Progenitor cell of endocrine pancreas (in vitro differentiated cells): ENCODE measurements around the gene C20orf96. TPM values are rescaled to one million over a fixed set of nuclear protein-coding genes. Genes with fewer than 3 reads are reported as not detected.

ENCODE experiments used
- DNase-seq: peaks from one replicate; pipeline ENCODE4 v3.0.0; 2021; ENCODE audit warnings: low spot score; ENCODE audit not compliant: unreplicated experiment
- H3K27ac Mint-ChIP-seq: 2 replicates; pipeline ENCODE4 v1.8.0; 2021; ENCODE audit warnings: mild to moderate bottlenecking, moderate library complexity, mixed read lengths
- H3K27me3 Mint-ChIP-seq: 2 replicates; pipeline ENCODE4 v1.8.0; 2021; ENCODE audit warnings: mixed read lengths
- H3K36me3 Mint-ChIP-seq: 2 replicates; pipeline ENCODE4 v1.8.0; 2022; ENCODE audit warnings: mixed read lengths; ENCODE audit not compliant: insufficient read depth
- H3K4me1 Mint-ChIP-seq: 2 replicates; pipeline ENCODE4 v1.8.0; 2021; ENCODE audit warnings: low read depth, mixed read lengths
- H3K4me3 Mint-ChIP-seq: 2 replicates; pipeline ENCODE4 v1.8.0; 2021; ENCODE audit warnings: low read depth, mild to moderate bottlenecking, moderate library complexity, mixed read lengths
- H3K9me3 Mint-ChIP-seq: 2 replicates; pipeline ENCODE4 v1.8.0; 2021; ENCODE audit warnings: low read depth, mixed read lengths
- CTCF ChIP-seq: fragments of 200-600 bp; sonication (generic); IDR thresholded peaks from one replicate; pipeline ENCODE4 v1.5.0; 2021; ENCODE audit warnings: antibody characterized with exemption, mild to moderate bottlenecking; ENCODE audit not compliant: unreplicated experiment
- total RNA-seq: library from RNA; stranded (reverse); gene quantifications from 2 replicates; pipeline ENCODE4 v1.2.1, GENCODE V29; 2021

The C20orf96 gene
- total RNA-seq, 1 donor from 2014 or later: 69.9 TPM

- TF ChIP-seq CTCF: no peak
- DNase-seq: no peak
- Mint-ChIP-seq H3K4me1 (peaks cover 4% of the 10 kb centered on the region), H3K27ac (no peak overlapping the region), H3K36me3 (peaks cover 17% of the 10 kb centered on the region), H3K9me3 (peaks cover 3% of the 10 kb centered on the region), H3K4me3 (no peak overlapping the region), H3K27me3 (peaks cover 7% of the 10 kb centered on the region)
These were observed 19.5 kb downstream of the C20orf96 start for GRCh38 chr20:271069-271468.

GRCh38 chr20:270517-270916 is 20.0 kb downstream of the C20orf96 start:
- H3K4me1 Mint-ChIP-seq: peaks cover 4% of the 10 kb centered on the region
- no peak overlapping the region for H3K27ac Mint-ChIP-seq
- peaks cover 14% of the 10 kb centered on the region for H3K36me3 Mint-ChIP-seq
- TF ChIP-seq CTCF: no peak
- H3K9me3 Mint-ChIP-seq: peaks cover 3% of the 10 kb centered on the region
- peaks cover 10% of the 10 kb centered on the region for H3K27me3 Mint-ChIP-seq
- DNase-seq: no peak
- H3K4me3 Mint-ChIP-seq: no peak overlapping the region

GRCh38 chr20:266596-267562 is 23.7 kb downstream of the C20orf96 start:
- peak; percentile 93 for DNase-seq
- H3K27me3 Mint-ChIP-seq: peaks cover 18% of the 10 kb centered on the region
- H3K36me3 Mint-ChIP-seq: peaks cover 3% of the 10 kb centered on the region
- peak; percentile 97 for TF ChIP-seq CTCF
- H3K4me1 Mint-ChIP-seq: peaks cover 4% of the 10 kb centered on the region
- peaks cover 3% of the 10 kb centered on the region for H3K9me3 Mint-ChIP-seq
- peak overlapping the region; percentile 78 for H3K4me3 Mint-ChIP-seq
- H3K27ac Mint-ChIP-seq: peak overlapping the region; percentile 97

GRCh38 chr20:263701-264100 is 26.8 kb downstream of the C20orf96 start:
- Mint-ChIP-seq H3K9me3 (peaks cover 3% of the 10 kb centered on the region), H3K4me1 (peaks cover 4% of the 10 kb centered on the region), H3K4me3 (no peak overlapping the region), H3K36me3 (no peaks in the 10 kb centered on the region), H3K27ac (no peak overlapping the region), H3K27me3 (peaks cover 29% of the 10 kb centered on the region)
- no peak for DNase-seq
- TF ChIP-seq CTCF: no peak

GRCh38 chr20:259981-260380 is 30.6 kb downstream of the C20orf96 start:
- H3K36me3 Mint-ChIP-seq: no peaks in the 10 kb centered on the region
- no peak for DNase-seq
- H3K27me3 Mint-ChIP-seq: peaks cover 30% of the 10 kb centered on the region
- no peak for TF ChIP-seq CTCF
- H3K4me1 Mint-ChIP-seq: no peaks in the 10 kb centered on the region
- H3K4me3 Mint-ChIP-seq: no peak overlapping the region
- H3K9me3 Mint-ChIP-seq: no peaks in the 10 kb centered on the region
- H3K27ac Mint-ChIP-seq: no peak overlapping the region
